ENCODE data around the gene PLCB4.

Gene PLCB4

GRCh38 chr20:9061434-9061833 is 7.5 kb upstream of the PLCB4 start:
- no peak for DNase-seq (ENCODE audit: low read depth in 2 of 2)

GRCh38 chr20:9062066-9062465 is 6.8 kb upstream of the PLCB4 start:
- DNase-seq (ENCODE audit: low read depth in 2 of 2), result no peak

- no peak for DNase-seq (ENCODE audit: low read depth in 2 of 2)
Measured at GRCh38 chr20:9066191-9066590, 2.7 kb upstream of the PLCB4 start.

GRCh38 chr20:9068233-9068801 is 570 bp upstream of the PLCB4 start:
- no peak for DNase-seq (ENCODE audit: low read depth in 2 of 2)

GRCh38 chr20:9070304-9070703 is 1.4 kb downstream of the PLCB4 start:
- DNase-seq (ENCODE audit: low read depth in 2 of 2), result no peak

GRCh38 chr20:9071976-9072726 is 3.3 kb downstream of the PLCB4 start:
- DNase-seq (ENCODE audit: low read depth in 2 of 2), result no peak

GRCh38 chr20:9072861-9073500 is 4.1 kb downstream of the PLCB4 start:
- no peak for DNase-seq (ENCODE audit: low read depth in 2 of 2)

- DNase-seq (ENCODE audit: low read depth in 2 of 2), result no peak
Measured at GRCh38 chr20:9075264-9076095, 6.6 kb downstream of the PLCB4 start.

- DNase-seq (ENCODE audit: low read depth in 2 of 2), result no peak
Measured at GRCh38 chr20:9076440-9076839, 7.6 kb downstream of the PLCB4 start.

- no peak for DNase-seq (ENCODE audit: low read depth in 2 of 2)
Measured at GRCh38 chr20:9078826-9079731, 10.2 kb downstream of the PLCB4 start.

- no peak for DNase-seq (ENCODE audit: low read depth in 2 of 2)
Measured at GRCh38 chr20:9081423-9081966, 12.6 kb downstream of the PLCB4 start.

GRCh38 chr20:9082741-9083140 is 13.9 kb downstream of the PLCB4 start:
- DNase-seq (ENCODE audit: low read depth in 2 of 2), result no peak

- no peak for DNase-seq (ENCODE audit: low read depth in 2 of 2)
Measured at GRCh38 chr20:9087531-9088217, 18.8 kb downstream of the PLCB4 start.

- no peak for DNase-seq (ENCODE audit: low read depth in 2 of 2)
Measured at GRCh38 chr20:9088556-9088955, 19.7 kb downstream of the PLCB4 start.

- no peak for DNase-seq (ENCODE audit: low read depth in 2 of 2)
Measured at GRCh38 chr20:9092113-9092512, 23.2 kb downstream of the PLCB4 start.

GRCh38 chr20:9092655-9093054 is 23.8 kb downstream of the PLCB4 start:
- DNase-seq (ENCODE audit: low read depth in 2 of 2), result no peak

- no peak for DNase-seq (ENCODE audit: low read depth in 2 of 2)
Measured at GRCh38 chr20:9093218-9093957, 24.5 kb downstream of the PLCB4 start.

GRCh38 chr20:9099372-9099771 is 30.5 kb downstream of the PLCB4 start:
- DNase-seq (ENCODE audit: low read depth in 2 of 2), result no peak

GRCh38 chr20:9100691-9101090 is 31.8 kb downstream of the PLCB4 start:
- DNase-seq (ENCODE audit: low read depth in 2 of 2), result no peak

- DNase-seq (ENCODE audit: low read depth in 2 of 2), result no peak
Measured at GRCh38 chr20:9102456-9102855, 33.6 kb downstream of the PLCB4 start.

Measured in stimulated activated CD4-positive, alpha-beta T cell treated with anti-CD3 and anti-CD28 coated beads, Interleukin-1b, Interleukin-23, amount 100 ng/mL, for 4 hours (primary cell).